Stimulated activated CD8-positive, alpha-beta memory T cell treated with anti-CD3 and anti-CD28 coated beads, Interleukin-12 subunit alpha, Interleukin-12 subunit beta, amount 100 ng/mL, for 1 hour (primary cell): ENCODE results near the gene ART1.
"Not testable (repeated sequence)": the region's sequence is repeated elsewhere in the genome, so short reads cannot be mapped to it uniquely, and the experiment has no call there.

ENCODE experiments used
- DNase-seq: peaks from one replicate; pipeline ENCODE4 v3.0.0-alpha.2; 2020; ENCODE audit warnings: low read depth

Gene ART1

GRCh38 chr11:3632070-3632660 lies 12.8 kb upstream of the ART1 start:
- DNase-seq, result no peak

GRCh38 chr11:3635641-3636375 lies 9.1 kb upstream of the ART1 start:
- DNase-seq, result no peak

GRCh38 chr11:3637201-3637600 lies 7.7 kb upstream of the ART1 start:
- no peak for DNase-seq

GRCh38 chr11:3638513-3638912 lies 6.4 kb upstream of the ART1 start:
- no peak for DNase-seq

GRCh38 chr11:3639841-3640240 lies 5.1 kb upstream of the ART1 start:
- no peak for DNase-seq

GRCh38 chr11:3641191-3641590 lies 3.7 kb upstream of the ART1 start:
- DNase-seq, result no peak

GRCh38 chr11:3641701-3642070 lies 3.2 kb upstream of the ART1 start, which contains the start of gene ART5:
ART5 (minus strand) TSS chr11:3641992; CDS start chr11:3641862, 130 bp downstream.
- no peak for DNase-seq

GRCh38 chr11:3642071-3642951 lies 2.6 kb upstream of the ART1 start:
- DNase-seq, result peak; percentile 13

- not testable (repeated sequence) for DNase-seq
These were observed 1.8 kb upstream of the ART1 start for GRCh38 chr11:3643102-3643546.

- DNase-seq, result no peak
These were observed 624 bp downstream of the ART1 start for GRCh38 chr11:3645552-3645951.

GRCh38 chr11:3648843-3649242 lies 3.9 kb downstream of the ART1 start:
- not testable (repeated sequence) for DNase-seq

GRCh38 chr11:3649374-3649773 lies 4.4 kb downstream of the ART1 start:
- DNase-seq, result not testable (repeated sequence)

GRCh38 chr11:3652514-3652913 lies 7.6 kb downstream of the ART1 start:
- DNase-seq, result not testable (repeated sequence)

GRCh38 chr11:3655547-3655946 lies 10.6 kb downstream of the ART1 start:
- DNase-seq, result no peak

- not testable (repeated sequence) for DNase-seq
These were observed 12.4 kb downstream of the ART1 start for GRCh38 chr11:3657331-3657730.

- DNase-seq, result no peak
These were observed 13.3 kb downstream of the ART1 start for GRCh38 chr11:3658252-3658651.

GRCh38 chr11:3659595-3660515 lies 14.9 kb downstream of the ART1 start:
- no peak for DNase-seq

- DNase-seq, result no peak
These were observed 16.0 kb downstream of the ART1 start for GRCh38 chr11:3660960-3661359.

- no peak for DNase-seq
These were observed 17.9 kb downstream of the ART1 start for GRCh38 chr11:3662856-3663255.

- DNase-seq, result no peak
These were observed 19.2 kb downstream of the ART1 start for GRCh38 chr11:3664032-3664630.

- DNase-seq, result no peak
These were observed 20.6 kb downstream of the ART1 start for GRCh38 chr11:3665336-3666022.
